Measurements from ENCODE around the gene PROM1. TPM values are rescaled to one million over a fixed set of nuclear protein-coding genes. Genes with fewer than 3 reads are reported as not detected.

Gene PROM1
- total RNA-seq, 4 donors from 2014 or later: 3.4 to 9.0 (median 5.0) TPM

- Histone ChIP-seq H3K4me3 (no peak overlapping the region), H3K27ac (no peak overlapping the region), H3K36me3 (no peaks in the 10 kb centered on the region), H3K9me3 (no peaks in the 10 kb centered on the region), H3K4me1 (no peaks in the 10 kb centered on the region), H3K27me3 (no peaks in the 10 kb centered on the region)
- no peak for DNase-seq (ENCODE audit: low spot score in 2 of 2)
- 71% methylated on average over 1 of the region's 1 CpG for WGBS
- TF ChIP-seq POLR2A (IDR thresholded peaks at IDR 0.05) (no peak), POLR2AphosphoS5 (IDR thresholded peaks at IDR 0.05) (no peak), CTCF (IDR thresholded peaks at IDR 0.05) (no peak), EP300 (IDR thresholded peaks at IDR 0.05) (no peak)
These were observed 42.9 kb upstream of the PROM1 start for GRCh38 chr4:16126714-16127113.

GRCh38 chr4:16125571-16126445 is 42.0 kb upstream of the PROM1 start:
- no peaks in the 10 kb centered on the region for H3K36me3 ChIP-seq
- no peaks in the 10 kb centered on the region for H3K4me1 ChIP-seq
- no peak for TF ChIP-seq EP300 (IDR thresholded peaks at IDR 0.05)
- TF ChIP-seq POLR2AphosphoS5 (IDR thresholded peaks at IDR 0.05): no peak
- TF ChIP-seq CTCF (IDR thresholded peaks at IDR 0.05): no peak
- TF ChIP-seq POLR2A (IDR thresholded peaks at IDR 0.05): no peak
- no peaks in the 10 kb centered on the region for H3K27me3 ChIP-seq
- DNase-seq (ENCODE audit: low spot score in 2 of 2): no peak
- H3K9me3 ChIP-seq: no peaks in the 10 kb centered on the region
- 62% methylated on average over 7 of the region's 8 CpGs for WGBS
- no peak overlapping the region for H3K27ac ChIP-seq
- no peak overlapping the region for H3K4me3 ChIP-seq

DNA sequence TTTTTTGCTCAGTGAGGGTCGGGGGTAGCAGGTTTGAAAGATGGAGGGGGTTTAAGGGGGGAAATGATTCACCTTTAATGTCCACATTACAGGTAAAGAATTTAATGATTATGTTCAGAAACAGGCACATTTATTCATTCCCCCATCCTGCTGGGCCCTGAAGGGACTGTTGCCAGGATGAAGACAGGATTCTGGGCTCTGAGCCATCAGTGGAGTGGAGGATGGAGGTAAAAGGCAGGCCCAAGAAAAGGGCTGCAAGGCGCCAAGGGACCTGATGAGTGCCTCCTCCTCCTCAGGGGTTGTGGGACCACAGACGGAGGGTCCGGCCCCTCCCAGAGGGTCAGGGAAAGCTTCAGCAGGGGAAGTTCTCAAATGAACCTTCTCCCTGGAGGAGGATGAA is 40.4 kb upstream of the PROM1 start:
- H3K27ac ChIP-seq: no peak overlapping the region
- DNase-seq (ENCODE audit: low spot score in 2 of 2): no peak
- no peaks in the 10 kb centered on the region for H3K36me3 ChIP-seq
- H3K27me3 ChIP-seq: no peaks in the 10 kb centered on the region
- H3K4me3 ChIP-seq: no peak overlapping the region
- no peaks in the 10 kb centered on the region for H3K4me1 ChIP-seq
- TF ChIP-seq POLR2A (IDR thresholded peaks at IDR 0.05) (no peak), CTCF (IDR thresholded peaks at IDR 0.05) (no peak), POLR2AphosphoS5 (IDR thresholded peaks at IDR 0.05) (no peak), EP300 (IDR thresholded peaks at IDR 0.05) (no peak)
- 80% methylated on average over 4 of the region's 4 CpGs for WGBS
- no peaks in the 10 kb centered on the region for H3K9me3 ChIP-seq

GRCh38 chr4:16123356-16124084 is 39.7 kb upstream of the PROM1 start:
- H3K4me3 ChIP-seq: no peak overlapping the region
- no peaks in the 10 kb centered on the region for H3K27me3 ChIP-seq
- DNase-seq (ENCODE audit: low spot score in 2 of 2): no peak
- no peak for TF ChIP-seq POLR2AphosphoS5 (IDR thresholded peaks at IDR 0.05)
- TF ChIP-seq POLR2A (IDR thresholded peaks at IDR 0.05): no peak
- no peak for TF ChIP-seq CTCF (IDR thresholded peaks at IDR 0.05)
- TF ChIP-seq EP300 (IDR thresholded peaks at IDR 0.05): no peak
- no peaks in the 10 kb centered on the region for H3K4me1 ChIP-seq
- WGBS: 59% methylated on average over 7 of the region's 7 CpGs
- H3K27ac ChIP-seq: no peak overlapping the region
- H3K9me3 ChIP-seq: no peaks in the 10 kb centered on the region
- no peaks in the 10 kb centered on the region for H3K36me3 ChIP-seq

DNA sequence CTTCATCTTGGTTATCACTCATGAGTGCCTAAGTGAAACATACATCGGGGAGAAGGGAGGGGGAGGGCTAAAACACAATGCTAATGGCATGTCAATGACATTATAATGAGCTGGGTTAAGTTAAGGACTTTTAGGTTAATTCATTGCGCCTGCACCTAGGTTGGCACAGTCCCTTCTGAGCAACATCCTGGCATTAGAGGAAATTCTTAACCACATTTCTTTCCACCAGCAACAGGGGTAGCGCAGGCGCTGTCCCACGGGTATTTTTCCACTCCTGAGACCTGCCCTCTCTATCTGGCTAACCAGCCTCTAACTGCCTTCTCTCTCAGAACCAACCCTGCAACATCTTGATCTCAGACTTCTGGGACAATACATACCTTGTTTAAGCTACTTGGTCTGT is 39.0 kb upstream of the PROM1 start:
- H3K4me3 ChIP-seq: no peak overlapping the region
- WGBS: 81% methylated on average over 5 of the region's 5 CpGs
- H3K27ac ChIP-seq: no peak overlapping the region
- TF ChIP-seq POLR2AphosphoS5 (IDR thresholded peaks at IDR 0.05): no peak
- no peak for TF ChIP-seq CTCF (IDR thresholded peaks at IDR 0.05)
- TF ChIP-seq EP300 (IDR thresholded peaks at IDR 0.05): no peak
- TF ChIP-seq POLR2A (IDR thresholded peaks at IDR 0.05): no peak
- no peak for DNase-seq (ENCODE audit: low spot score in 2 of 2)
- H3K9me3 ChIP-seq: no peaks in the 10 kb centered on the region
- no peaks in the 10 kb centered on the region for H3K36me3 ChIP-seq
- no peaks in the 10 kb centered on the region for H3K27me3 ChIP-seq
- no peaks in the 10 kb centered on the region for H3K4me1 ChIP-seq
